ENCODE results near the gene MTHFS. TPM values are rescaled to one million over a fixed set of nuclear protein-coding genes. Genes with fewer than 3 reads are reported as not detected.
A peak's percentile ranks its signal among the peaks of the same experiment; 100 is the strongest.

Gene MTHFS
- total RNA-seq (2022) (66.7 and 68.0 TPM in 2 replicates), Bru-seq, nascent RNA (percentile 75 among the genes with signal in this experiment), BruChase-seq, experiment 1, labeled RNA remaining after a 6-hour chase (percentile 95 among the genes with signal in this experiment), BruChase-seq, experiment 2, labeled RNA remaining after a 2-hour chase (percentile 92 among the genes with signal in this experiment)
- long read RNA-seq, transcript MTHFS-201 (3 exons, 907 nt) = major isoform, 93 of 154 reads
- long read RNA-seq, partial matches to known transcripts = 0 of 154 reads
- long read RNA-seq, other reads (novel, unspliced or antisense) = 58 of 154 reads

GRCh38 chr15:79896634-79897379 lies at the start of gene MTHFS:
Gene MTHFS, minus strand, starts transcription at chr15:79897014. Its CDS starts 26 bp downstream, at chr15:79896988.
- Mint-ChIP-seq H3K9me3 (ENCODE audit: low read depth, unreplicated experiment) (no peaks in the 10 kb centered on the region), H3K27me3 (ENCODE audit: unreplicated experiment) (no peaks in the 10 kb centered on the region), H3K4me1 (ENCODE audit: low read depth, unreplicated experiment) (peaks cover 23% of the 10 kb centered on the region), H3K27ac (ENCODE audit: unreplicated experiment) (peak within 1 kb of the TSS; percentile 99), H3K36me3 (ENCODE audit: insufficient read depth, unreplicated experiment) (peaks cover 22% of the 10 kb centered on the region), H3K4me3 (ENCODE audit: low read depth, unreplicated experiment) (peak within 1 kb of the TSS; percentile 98)
- intact Hi-C loops (cut with micrococcal nuclease; ENCODE audit: unreplicated experiment) = loop anchor here (1.0 to 10.0 kb wide), 3 partner anchors 23 to 278 kb away; no protein-coding TSS in a partner anchor
- BruUV-seq (replicated peaks) = no TSS peak
- peak; percentile 89 for DNase-seq
- CTCF ChIA-PET = interaction anchor here (1.5 to 3.4 kb wide), 3 partner anchors 23 to 277 kb away, joined by 5 to 18 read pairs (median 9); no protein-coding TSS in a partner anchor
- TF ChIP-seq, protein P1, sequence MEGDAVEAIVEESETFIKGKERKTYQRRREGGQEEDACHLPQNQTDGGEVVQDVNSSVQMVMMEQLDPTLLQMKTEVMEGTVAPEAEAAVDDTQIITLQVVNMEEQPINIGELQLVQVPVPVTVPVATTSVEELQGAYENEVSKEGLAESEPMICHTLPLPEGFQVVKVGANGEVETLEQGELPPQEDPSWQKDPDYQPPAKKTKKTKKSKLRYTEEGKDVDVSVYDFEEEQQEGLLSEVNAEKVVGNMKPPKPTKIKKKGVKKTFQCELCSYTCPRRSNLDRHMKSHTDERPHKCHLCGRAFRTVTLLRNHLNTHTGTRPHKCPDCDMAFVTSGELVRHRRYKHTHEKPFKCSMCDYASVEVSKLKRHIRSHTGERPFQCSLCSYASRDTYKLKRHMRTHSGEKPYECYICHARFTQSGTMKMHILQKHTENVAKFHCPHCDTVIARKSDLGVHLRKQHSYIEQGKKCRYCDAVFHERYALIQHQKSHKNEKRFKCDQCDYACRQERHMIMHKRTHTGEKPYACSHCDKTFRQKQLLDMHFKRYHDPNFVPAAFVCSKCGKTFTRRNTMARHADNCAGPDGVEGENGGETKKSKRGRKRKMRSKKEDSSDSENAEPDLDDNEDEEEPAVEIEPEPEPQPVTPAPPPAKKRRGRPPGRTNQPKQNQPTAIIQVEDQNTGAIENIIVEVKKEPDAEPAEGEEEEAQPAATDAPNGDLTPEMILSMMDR (IDR thresholded peaks at IDR 0.05; ENCODE audit: unreplicated experiment) = peak; percentile 57

GRCh38 chr15:79944622-79945021 lies 47.8 kb upstream of the MTHFS start:
- CTCF ChIA-PET = no interaction called here
- no peaks in the 10 kb centered on the region for H3K4me1 Mint-ChIP-seq (ENCODE audit: low read depth, unreplicated experiment)
- DNase-seq = no peak
- TF ChIP-seq, protein P1 (IDR thresholded peaks at IDR 0.05; ENCODE audit: unreplicated experiment) = no peak
- no peaks in the 10 kb centered on the region for H3K9me3 Mint-ChIP-seq (ENCODE audit: low read depth, unreplicated experiment)
- intact Hi-C loops (cut with micrococcal nuclease; ENCODE audit: unreplicated experiment) = no loop called here
- peaks cover 14% of the 10 kb centered on the region for H3K27me3 Mint-ChIP-seq (ENCODE audit: unreplicated experiment)
- no peak overlapping the region for H3K4me3 Mint-ChIP-seq (ENCODE audit: low read depth, unreplicated experiment)
- no peaks in the 10 kb centered on the region for H3K36me3 Mint-ChIP-seq (ENCODE audit: insufficient read depth, unreplicated experiment)
- no TSS peak for BruUV-seq (replicated peaks)
- no peak overlapping the region for H3K27ac Mint-ChIP-seq (ENCODE audit: unreplicated experiment)

DNA sequence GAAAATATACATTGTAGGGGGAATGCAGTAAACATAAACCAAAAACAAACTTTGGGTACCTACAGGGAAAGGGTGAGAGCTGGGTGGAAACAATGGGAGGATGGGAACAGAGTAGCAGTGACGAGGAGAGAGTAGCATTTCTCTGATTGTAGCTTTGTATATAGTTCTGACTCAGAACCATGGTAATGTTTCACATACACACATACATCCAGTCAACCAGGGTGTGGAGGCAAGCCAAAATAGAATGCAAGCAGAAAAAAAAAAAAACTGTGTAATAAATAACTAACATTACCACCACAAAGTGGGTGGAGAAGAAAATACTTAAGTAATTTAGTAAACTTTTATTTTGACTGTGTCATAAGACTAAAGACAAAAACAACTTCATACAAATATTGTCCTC lies 47.0 kb upstream of the MTHFS start:
- no peak for DNase-seq
- Mint-ChIP-seq H3K27ac (ENCODE audit: unreplicated experiment) (no peak overlapping the region), H3K36me3 (ENCODE audit: insufficient read depth, unreplicated experiment) (no peaks in the 10 kb centered on the region), H3K9me3 (ENCODE audit: low read depth, unreplicated experiment) (no peaks in the 10 kb centered on the region), H3K4me3 (ENCODE audit: low read depth, unreplicated experiment) (no peak overlapping the region), H3K27me3 (ENCODE audit: unreplicated experiment) (peaks cover 14% of the 10 kb centered on the region), H3K4me1 (ENCODE audit: low read depth, unreplicated experiment) (no peaks in the 10 kb centered on the region)
- TF ChIP-seq, protein P1 (IDR thresholded peaks at IDR 0.05; ENCODE audit: unreplicated experiment) = no peak
- CTCF ChIA-PET = no interaction called here
- intact Hi-C loops (cut with micrococcal nuclease; ENCODE audit: unreplicated experiment) = no loop called here
- no TSS peak for BruUV-seq (replicated peaks)

- no peaks in the 10 kb centered on the region for H3K36me3 Mint-ChIP-seq (ENCODE audit: insufficient read depth, unreplicated experiment)
- no peaks in the 10 kb centered on the region for H3K4me1 Mint-ChIP-seq (ENCODE audit: low read depth, unreplicated experiment)
- DNase-seq = no peak
- no peak overlapping the region for H3K4me3 Mint-ChIP-seq (ENCODE audit: low read depth, unreplicated experiment)
- CTCF ChIA-PET = no interaction called here
- no TSS peak for BruUV-seq (replicated peaks)
- TF ChIP-seq, protein P1 (IDR thresholded peaks at IDR 0.05; ENCODE audit: unreplicated experiment) = no peak
- intact Hi-C loops (cut with micrococcal nuclease; ENCODE audit: unreplicated experiment) = no loop called here
- no peaks in the 10 kb centered on the region for H3K9me3 Mint-ChIP-seq (ENCODE audit: low read depth, unreplicated experiment)
- H3K27ac Mint-ChIP-seq (ENCODE audit: unreplicated experiment) = no peak overlapping the region
- peaks cover 14% of the 10 kb centered on the region for H3K27me3 Mint-ChIP-seq (ENCODE audit: unreplicated experiment)
Measured at GRCh38 chr15:79942741-79943481, 46.1 kb upstream of the MTHFS start.

All from Calu3 (cell line).